Endometrium (tissue), 2 donors: ENCODE measurements around the gene MBD3L3.
"Not testable (repeated sequence)": the region's sequence is repeated elsewhere in the genome, so short reads cannot be mapped to it uniquely, and the experiment has no call there.

Experiments
- FAIRE-seq: peaks from 2 replicates; lab custom pipeline; 2012; peaks lifted over from hg19 to GRCh38; lab: Jason Lieb, UNC
- donor health status: control.
- donor health status: control.

The MBD3L3 gene

DNA sequence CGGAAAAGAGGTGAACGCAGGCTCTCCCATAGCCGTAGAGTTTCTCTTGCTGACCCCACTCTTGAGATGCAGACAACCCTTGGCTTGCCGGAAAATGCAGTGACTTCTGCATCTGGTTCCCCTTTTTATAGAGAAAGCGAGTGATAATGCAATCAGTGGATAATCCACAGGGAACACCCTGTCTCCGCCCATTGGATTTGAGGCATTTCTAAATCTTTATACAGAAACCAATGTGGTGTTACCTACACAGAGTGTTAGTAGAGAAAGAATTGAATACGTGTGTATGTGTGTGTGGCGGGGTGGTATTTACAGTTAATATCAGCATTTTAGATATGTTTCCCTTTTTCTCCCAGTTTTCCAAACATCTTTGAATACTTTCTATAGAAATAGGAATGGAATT lies at the start of gene MBD3L3:
Gene MBD3L3, minus strand, starts transcription at position 101 of the 400 bp plus-strand sequence. Its CDS starts 71 bp downstream, at position 30.
- FAIRE-seq, result not testable (repeated sequence)

DNA sequence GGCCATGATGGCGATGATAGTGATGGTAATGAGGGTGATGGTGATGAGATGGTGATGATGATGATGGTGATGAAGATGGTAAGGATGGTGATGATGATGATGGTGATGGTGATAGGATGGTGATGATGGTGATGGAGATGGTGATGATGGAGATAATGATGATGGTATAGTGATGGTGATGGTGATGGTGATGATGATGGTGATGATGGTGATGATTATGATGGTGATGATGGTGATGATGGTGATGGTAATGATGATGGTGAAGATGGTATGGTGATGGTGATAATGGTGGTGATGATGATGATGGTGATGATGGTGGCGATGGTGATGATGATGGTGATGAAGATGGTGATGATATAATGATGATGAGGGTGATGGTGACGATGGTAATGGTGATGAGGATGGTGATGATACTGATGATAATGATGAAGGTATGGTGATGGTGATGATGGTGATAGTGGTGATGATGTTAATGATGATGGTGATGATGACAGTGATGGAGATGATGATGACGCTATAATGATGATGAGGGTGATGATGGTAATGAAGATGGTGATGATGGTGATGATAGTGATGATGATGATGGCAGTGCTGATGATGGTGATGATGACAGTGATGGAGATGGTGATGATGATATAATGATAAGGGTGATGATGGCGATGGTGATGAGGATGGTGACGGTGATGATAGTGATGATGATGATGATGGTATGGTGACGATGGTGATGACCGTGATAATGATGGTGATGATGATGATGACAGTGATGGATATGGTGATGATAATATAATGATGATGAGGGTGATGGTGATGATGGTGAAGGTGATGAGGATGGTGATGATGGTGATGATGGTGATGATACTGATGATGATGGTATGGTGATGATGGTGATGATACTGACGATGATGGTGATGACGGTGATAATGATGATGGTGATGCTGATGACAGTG lies 48.5 kb upstream of the MBD3L3 start:
- FAIRE-seq, result no peak

GRCh38 chr19:7104747-7105447 lies 46.4 kb upstream of the MBD3L3 start:
- FAIRE-seq, result no peak

DNA sequence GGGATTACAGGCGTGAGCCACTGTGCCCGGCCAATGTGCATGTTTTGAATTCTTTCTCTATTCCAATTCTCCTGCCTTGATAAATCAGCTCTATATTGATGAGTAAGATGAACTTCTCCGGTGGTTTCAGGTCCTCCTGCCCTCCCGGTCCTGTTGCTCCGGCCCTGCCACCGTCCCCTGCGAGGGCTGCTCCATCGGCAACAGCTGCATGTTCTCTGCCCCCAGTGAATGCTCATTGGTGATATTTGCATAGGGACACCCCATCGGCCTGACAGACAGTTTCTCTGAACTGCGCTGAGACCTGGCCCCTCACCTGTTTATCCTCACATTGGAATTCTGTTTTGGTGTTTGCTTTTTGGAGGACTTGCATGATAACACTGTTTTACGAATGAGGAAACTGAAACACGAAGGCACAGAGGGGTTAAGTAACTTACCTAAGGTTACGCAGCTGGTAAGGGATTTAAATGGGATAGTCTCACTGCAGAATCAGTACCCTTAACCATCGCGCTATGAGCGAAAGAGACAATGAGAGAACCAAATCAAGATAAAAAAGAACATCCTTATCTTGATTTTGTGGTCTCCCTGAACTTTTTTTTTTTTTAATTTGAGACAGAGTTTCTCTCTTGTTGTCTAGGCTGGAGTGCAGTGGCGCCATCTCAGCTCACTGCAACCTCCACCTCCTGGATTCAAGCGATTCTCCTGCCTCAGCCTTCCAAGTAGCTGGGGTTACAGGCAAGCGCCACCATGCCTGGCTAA lies 43.2 kb upstream of the MBD3L3 start:
- FAIRE-seq, result no peak

GRCh38 chr19:7099597-7099921 lies 41.1 kb upstream of the MBD3L3 start:
- no peak for FAIRE-seq

DNA sequence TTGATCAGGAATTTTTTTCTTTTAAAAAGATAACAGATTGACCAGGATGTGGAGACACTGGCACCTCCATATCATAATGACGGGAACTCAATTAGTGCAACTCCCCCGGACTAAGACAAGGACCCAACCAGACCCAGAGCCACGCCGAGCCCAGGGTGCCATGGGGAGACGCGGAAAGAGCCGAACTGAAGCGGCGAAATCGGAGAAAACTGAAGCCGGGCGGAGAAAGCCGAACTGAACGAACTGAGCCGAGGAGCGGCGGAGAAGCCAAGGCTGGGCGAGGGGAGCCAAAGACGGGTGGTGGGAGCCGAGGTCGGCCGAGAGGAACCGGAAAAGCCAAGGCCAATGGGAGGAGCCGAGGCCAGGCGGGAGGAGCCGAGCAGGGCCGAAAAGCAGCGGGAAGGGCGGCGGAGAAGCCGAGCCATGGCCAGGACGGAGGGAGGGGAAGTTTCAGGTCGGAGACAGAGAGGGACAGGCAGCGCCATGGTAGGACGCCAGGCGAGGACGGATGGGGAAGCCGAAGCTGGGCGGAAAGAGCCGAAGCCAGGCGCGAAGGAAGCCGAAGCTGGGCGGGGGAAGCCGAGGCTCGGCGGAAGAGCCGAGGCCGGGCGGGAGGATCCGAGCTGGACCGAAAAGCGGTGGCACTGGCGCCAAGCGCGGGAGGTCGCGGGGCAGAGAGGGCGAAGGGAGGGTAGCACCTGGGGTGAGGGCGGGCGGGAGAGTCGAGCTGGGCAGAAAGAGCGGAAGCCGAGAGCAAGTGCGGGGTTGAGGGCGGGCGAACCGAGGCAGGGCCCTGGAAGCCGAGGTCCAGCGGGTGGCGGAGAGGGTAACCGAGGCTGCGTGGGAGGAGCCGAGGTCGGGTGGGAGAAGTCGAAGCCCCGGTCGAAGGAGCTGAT lies 40.5 kb upstream of the MBD3L3 start:
- FAIRE-seq, result peak; percentile 68

GRCh38 chr19:7098096-7098495 lies 39.6 kb upstream of the MBD3L3 start:
- no peak for FAIRE-seq

DNA sequence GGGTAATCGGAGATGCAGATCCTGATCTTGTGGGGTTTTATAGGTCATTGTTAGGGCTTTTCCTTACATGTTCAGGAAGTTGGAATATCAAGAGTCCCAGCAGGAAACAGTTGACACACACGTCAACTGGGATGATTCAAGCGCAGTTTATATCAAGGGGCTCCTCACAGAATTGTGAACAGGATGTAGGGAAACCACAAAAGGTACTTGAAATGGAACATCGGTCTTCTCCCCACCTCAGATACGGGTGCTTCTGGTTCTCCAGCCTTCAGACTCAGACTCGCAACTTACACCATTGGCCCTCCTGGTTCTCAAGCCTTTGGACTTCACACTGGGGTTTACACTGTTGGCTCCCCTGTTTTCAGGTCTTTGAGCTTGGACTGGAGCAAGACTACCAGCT lies 30.5 kb upstream of the MBD3L3 start:
- no peak for FAIRE-seq

DNA sequence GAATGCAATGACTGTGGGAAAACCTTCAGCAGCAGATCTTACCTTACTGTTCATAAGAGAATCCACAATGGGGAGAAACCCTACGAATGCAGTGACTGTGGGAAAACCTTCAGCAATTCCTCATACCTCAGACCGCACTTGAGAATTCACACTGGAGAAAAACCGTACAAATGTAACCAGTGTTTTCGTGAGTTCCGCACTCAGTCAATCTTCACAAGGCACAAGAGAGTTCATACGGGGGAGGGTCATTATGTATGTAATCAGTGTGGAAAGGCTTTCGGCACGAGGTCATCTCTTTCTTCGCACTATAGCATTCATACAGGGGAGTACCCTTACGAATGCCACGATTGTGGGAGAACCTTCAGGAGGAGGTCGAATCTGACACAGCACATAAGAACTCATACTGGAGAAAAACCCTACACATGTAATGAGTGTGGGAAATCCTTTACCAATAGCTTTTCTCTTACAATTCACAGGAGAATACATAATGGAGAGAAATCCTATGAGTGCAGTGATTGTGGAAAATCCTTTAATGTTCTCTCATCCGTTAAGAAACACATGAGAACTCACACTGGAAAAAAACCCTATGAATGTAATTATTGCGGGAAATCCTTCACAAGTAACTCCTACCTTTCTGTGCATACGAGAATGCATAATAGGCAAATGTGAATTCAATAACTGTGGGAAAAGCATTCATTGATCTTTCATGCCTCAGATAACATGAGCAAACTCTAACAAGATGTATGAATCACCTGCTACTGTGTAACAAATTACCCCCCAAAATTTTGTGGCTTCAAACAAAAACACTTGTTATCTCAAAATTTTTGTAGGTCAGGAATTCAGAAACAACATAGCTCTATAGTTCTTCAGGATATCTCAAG lies 24.8 kb upstream of the MBD3L3 start:
- FAIRE-seq, result no peak

DNA sequence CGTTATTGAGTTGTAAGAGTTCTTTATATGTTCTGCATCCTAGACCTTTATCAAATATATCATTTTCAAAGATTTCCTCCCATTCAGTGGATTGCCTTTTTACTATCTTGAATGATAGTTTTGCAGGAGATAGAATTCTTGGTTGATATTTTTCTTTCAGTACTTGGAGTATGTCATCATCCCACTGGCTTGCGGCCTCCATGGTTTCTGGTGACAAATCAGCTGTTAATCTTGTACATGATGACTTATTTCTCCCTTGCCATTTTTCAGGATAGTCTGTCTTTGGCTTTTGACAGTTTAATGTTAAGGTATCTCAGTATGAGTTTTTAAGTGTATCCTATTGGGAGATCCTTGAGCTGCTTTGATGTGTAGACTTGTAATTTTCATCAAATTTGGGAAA lies 19.5 kb upstream of the MBD3L3 start:
- FAIRE-seq, result no peak

DNA sequence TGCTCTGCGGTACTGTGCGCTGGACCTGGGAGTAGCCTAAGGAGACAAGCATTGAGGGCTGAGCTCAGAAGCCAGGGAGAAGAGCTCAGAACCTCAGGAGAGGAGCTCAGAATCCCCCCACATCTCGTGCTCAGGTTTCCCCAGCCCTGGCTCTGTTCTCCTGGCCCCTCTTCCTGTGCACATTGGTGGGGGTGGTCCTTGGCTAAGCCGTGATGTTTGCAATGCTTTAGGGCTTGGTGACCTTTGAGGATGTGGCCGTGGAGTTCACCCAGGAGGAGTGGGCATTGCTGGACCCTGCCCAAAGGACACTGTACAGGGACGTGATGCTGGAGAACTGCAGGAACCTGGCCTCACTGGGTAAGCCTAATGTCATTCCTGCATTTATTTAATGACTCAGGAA lies 17.7 kb upstream of the MBD3L3 start:
- no peak for FAIRE-seq

DNA sequence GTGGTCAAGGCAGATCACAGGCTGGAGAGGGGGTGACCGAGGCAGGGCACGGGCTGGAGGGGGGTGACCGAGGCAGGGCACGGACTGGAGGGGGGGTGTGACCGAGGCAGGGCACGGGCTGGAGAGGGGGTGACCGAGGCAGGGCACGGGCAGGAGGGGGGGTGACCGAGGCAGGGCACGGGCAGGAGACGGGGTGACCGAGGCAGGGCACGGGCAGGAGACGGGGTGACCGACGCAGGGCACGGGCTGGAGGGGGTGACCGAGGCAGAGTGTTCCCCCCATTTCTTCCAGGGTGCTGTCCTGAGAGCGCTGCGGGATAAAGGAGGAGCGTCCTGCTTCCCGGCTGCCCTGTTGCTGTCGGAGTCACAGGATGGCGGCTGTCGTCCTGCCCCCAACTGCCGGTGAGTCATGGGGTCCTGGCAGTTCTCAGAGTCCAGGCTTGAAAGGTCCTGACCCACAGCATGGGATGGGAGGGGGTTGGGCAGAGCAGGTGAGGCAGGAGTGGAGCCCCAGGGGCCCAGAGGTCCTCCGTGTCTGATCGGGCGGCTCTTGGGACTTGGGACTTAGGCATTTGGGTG lies 16.3 kb upstream of the MBD3L3 start:
- FAIRE-seq, result no peak

DNA sequence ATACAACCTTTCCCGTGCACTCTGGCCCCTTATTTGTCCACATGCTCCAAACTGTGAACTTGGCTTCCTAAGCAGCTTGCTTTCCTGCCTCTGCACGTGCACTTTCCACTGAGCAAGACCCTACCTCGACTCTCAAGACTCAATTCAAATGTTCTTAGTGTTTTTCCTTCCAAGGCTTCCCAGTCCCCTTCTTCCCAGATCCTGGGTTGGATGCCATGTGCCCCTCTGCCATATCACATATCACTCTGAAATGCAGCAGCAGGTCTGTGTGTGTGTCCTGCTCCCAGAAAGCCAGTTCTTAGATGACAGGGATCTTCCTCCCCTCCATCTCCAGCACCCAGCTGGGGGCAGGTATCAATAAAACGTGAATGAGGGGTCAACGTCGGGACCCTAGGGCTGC lies 14.1 kb upstream of the MBD3L3 start:
- FAIRE-seq, result no peak

GRCh38 chr19:7069904-7070226 lies 11.4 kb upstream of the MBD3L3 start:
- no peak for FAIRE-seq

DNA sequence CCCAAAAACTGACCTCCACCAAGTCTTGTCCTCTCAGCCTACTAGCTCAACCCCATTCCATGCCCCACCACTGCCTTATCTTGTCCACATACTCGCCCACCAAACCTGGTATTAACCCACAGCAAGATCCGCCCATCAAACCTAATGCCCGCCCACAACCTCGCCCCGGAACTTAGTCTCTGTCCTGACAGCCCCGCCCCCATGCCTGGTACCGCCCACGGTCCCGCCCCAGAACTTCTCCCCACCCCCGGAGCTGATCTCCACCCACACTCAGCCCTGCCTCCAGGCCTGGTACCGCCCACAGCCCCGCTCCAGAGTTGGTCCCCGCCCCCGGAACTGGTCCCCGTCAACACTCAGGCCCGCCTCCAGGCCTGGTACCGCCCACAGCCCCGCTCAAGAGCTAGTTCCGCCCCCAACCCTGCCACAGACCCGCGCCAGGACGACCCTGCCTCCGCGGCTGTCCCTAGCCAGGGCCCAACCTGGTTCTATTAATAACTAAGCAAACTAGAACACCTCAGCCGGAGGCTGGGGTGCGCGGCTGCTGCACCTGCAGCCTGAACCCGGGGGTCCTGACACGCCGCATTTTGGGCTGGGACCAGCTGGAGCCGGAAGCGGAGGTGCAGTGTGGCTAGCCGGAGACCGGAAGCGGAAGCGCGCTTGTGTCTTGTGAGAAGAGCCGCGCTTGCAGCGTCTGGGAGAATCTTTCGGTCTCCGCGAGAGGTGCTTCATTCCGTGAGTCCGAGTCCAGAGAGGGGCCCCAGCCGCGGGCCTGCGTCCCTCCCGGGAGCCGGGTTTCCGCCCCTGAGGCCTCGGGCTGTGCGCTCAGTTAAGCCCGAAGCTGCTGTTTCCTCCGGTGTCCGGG lies 10.8 kb upstream of the MBD3L3 start, which contains the start of gene ZNF557:
Gene ZNF557, plus strand, starts transcription at position 662 of the 862 bp plus-strand sequence. CDS start 5,372 bp downstream, outside the sequence.
- FAIRE-seq, result no peak

DNA sequence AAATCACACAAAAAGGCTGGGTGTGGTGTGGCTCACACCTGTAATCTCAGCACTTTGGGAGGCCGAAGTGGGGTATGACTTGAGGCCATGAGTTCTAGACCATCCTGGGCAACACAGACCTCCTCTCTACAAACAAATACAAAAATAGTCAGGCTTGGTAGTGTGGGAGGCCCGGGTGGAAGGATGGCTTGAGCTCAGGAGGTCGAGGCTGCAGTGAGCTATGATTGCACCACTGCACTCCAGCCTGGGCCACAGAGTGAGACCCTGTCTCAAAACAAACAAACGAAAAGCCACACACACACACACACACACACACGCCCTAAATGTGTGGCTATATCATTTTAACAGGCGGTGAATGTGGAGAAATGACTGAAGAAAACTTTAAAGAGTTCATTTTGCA lies 10.1 kb upstream of the MBD3L3 start:
- FAIRE-seq, result no peak

DNA sequence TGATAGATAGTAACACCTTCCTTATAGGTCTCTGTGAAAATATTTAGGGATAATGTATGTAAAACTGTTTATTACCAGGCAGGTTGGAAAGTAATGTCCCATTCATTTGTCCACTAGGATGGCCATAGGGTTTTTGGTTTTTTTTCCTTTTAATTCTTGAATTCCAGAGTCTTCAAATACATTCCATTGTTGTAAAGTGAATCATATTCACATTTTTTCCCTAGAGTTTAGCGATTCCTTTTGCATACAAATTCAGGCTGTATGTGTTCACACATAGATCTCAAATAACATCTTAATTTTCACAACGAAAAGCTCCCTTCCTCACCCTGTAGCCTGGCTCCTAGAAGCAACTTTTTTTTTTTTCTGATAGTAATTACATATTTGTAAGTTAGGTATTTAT lies 9.2 kb upstream of the MBD3L3 start:
- FAIRE-seq, result no peak

DNA sequence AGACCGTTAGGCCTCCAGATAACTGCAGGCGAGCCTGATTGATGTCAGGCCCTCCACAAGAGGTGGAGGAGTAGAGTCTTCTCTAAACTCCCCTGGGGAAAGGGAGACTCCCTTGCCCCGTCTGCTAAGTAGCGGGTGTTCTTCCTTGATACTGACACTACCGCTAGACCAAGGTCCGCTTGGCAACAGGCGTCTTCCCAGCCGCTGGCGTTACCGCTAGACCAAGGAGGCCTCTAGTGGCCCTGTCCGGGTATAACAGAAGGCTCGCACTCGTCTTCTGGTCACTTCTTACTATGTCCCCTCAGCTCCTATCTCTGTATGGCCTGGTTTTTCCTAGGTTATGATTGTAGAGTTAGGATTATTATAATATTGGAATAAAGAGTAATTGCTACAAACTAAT lies 8.6 kb upstream of the MBD3L3 start:
- FAIRE-seq, result not testable (repeated sequence)

GRCh38 chr19:7063764-7064418 lies 5.4 kb upstream of the MBD3L3 start:
- no peak for FAIRE-seq
